Pancreas (tissue), 10 donors: ENCODE results near the gene CSRNP3. TPM values are rescaled to one million over a fixed set of nuclear protein-coding genes. Genes with fewer than 3 reads are reported as not detected.
A peak's percentile ranks its signal among the peaks of the same experiment; 100 is the strongest.

Experiments used
- ATAC-seq, 4 donors: fragments of 200-7000 bp; cut with Tn5 transposase; one replicate each; pipeline versions ENCODE4 v1.8.0 to v1.9.1; 2020; ENCODE audit warnings: mild to moderate bottlenecking in 4 of 4, moderate library complexity in 4 of 4
- DNase-seq, 6 donors: peaks; one replicate each; pipeline ENCODE4 v3.0.0-alpha.2; 2020
- FAIRE-seq: peaks from 2 replicates; lab custom pipeline; 2012; peaks lifted over from hg19 to GRCh38; lab: Jason Lieb, UNC
- H3K27ac ChIP-seq, 4 donors: fragments of 200-600 bp; sonication (generic); 1 replicate in 3 of 4; 2 replicates in 1 of 4; pipeline versions ENCODE4 v1.5.0 to v1.8.0; 2020
- H3K27me3 ChIP-seq, 4 donors: fragments of 200-600 bp; one replicate each; pipeline ENCODE4 v1.8.0; 2021
- H3K36me3 ChIP-seq, 3 donors: fragments of 200-600 bp; sonication (generic) in 1 of 3; one replicate each; pipeline versions ENCODE4 v1.5.0 to v1.8.0; 2020 to 2021
- H3K4me1 ChIP-seq, 3 donors: fragments of 200-600 bp; one replicate each; pipeline ENCODE4 v1.8.0; 2021
- H3K4me3 ChIP-seq, 4 donors: fragments of 200-600 bp; sonication (generic) in 2 of 4; one replicate each; pipeline versions ENCODE4 v1.5.0 to v1.8.0; 2020 to 2021
- H3K9me3 ChIP-seq, 4 donors: fragments of 200-600 bp; one replicate each; pipeline ENCODE4 v1.8.0; 2021
- CTCF ChIP-seq, 4 donors: fragments of 200-600 bp; sonication (generic) in 3 of 4; IDR thresholded peaks; one replicate each; pipeline versions ENCODE4 v1.5.0 to v1.8.0; 2021; ENCODE audit warnings: antibody characterized with exemption in 4 of 4
- WGBS, 2 donors: extraction: QIAGEN DNeasy Blood & Tissue Kit; methylation state at CpG; one replicate each; pipeline ENCODE4 v1.1.7; 2013; 5-methylcytosine and 5-hydroxymethylcytosine counted together
- intact Hi-C, 3 donors: fragments of 100-400 bp; cut with DNase I; formaldehyde crosslinking; loops; one replicate each; pipeline versions ENCODE4 v1.11.1 to v1.14.2; 2022
- polyA plus RNA-seq, 2 donors: library from polyadenylated mRNA; stranded (reverse); fragments of 200-250 nt; gene quantifications; one replicate each; pipeline ENCODE4 v1.2.3, GENCODE V29; 2013
- total RNA-seq, 6 donors: library from RNA; stranded (reverse); fragmentation: NEBNext Ultra II Directional in 4 of 6; extraction: Animal tissue kit (Norgen Biotek cat#: 25700) in 4 of 6; gene quantifications; one replicate each; pipeline versions ENCODE4 v1.2.1 to v1.2.4, GENCODE V29; 2021 to 2023
- donor health status: healthy with polysubstance abuse.
- donor health status: DM: no; HTN: no; CAD: no; lungs with moderate emphysema.
- donor health status: DM: no; HTN: no; CAD: no.
- donor health status: control.
- donor health status: control.
- donor health status: Bipolar disorder and iron deficiency.
- donor health status: DM: yes; HTN: yes; CAD: no.
- donor health status: DM: no; HTN: no; CAD: no.
- donor health status: DM: no; HTN: no; CAD: no.
- donor health status: DM: yes; HTN: yes; CAD: no.

CSRNP3 gene
- total and polyA plus RNA-seq, 8 donors, result 0.91 to 4.8 (median 3.1) TPM

DNA sequence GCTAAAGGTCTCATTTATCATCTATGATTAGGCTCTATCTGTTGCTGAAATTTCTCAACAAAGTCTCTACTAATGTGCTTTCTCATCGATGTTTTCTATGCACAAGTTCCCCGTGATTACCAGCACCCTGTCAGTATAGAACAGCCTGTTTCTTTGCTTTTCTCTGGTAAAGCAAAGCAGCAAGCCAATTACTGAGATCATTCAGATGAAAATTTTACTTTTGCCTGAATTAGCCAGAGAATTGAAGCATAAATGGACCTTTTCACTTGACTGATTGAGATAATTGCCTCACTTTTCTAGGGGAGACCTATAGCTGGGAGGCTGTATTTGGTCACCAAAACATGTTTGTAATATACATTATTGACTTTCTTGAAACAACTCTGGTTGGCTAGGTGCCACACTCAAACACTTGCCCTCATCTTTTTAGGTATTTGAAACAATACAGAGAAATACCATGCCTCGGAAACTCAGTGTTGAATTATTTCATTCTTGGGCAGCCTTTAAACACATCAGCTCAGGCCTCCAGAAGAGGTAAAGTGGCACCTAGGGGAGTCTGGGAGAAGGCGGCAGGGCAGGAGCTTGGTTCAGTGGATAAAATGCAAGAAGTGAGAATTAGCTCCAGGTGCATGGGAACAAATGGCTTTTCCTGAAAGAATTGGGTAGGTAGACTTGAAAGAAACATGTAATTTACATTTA, 228.4 kb downstream of the CSRNP3 start:
- Histone ChIP-seq H3K27ac (no peak overlapping the region), H3K36me3 (no peaks in the 10 kb centered on the region), H3K4me3 (no peak overlapping the region), H3K9me3 (no peaks in the 10 kb centered on the region), H3K4me1 (no peaks in the 10 kb centered on the region), H3K27me3 (no peaks in the 10 kb centered on the region)
- DNase-seq (no peak), FAIRE-seq (no peak), ATAC-seq (peak in 2 of 4 donors; percentile 50 to 72)
- intact Hi-C loops, result no loop called here
- no peak for TF ChIP-seq CTCF (IDR thresholded peaks at IDR 0.05)
- WGBS, 2 donors, result 78 to 83% methylated on average over 4 of the region's 4 CpGs

- ATAC-seq (peak; percentile 43 to 91 (median 89)), FAIRE-seq (no peak), DNase-seq (peak in 1 of 6 donors; percentile 36)
- no peak overlapping the region for H3K4me3 ChIP-seq
- no peaks in the 10 kb centered on the region for H3K9me3 ChIP-seq
- H3K27ac ChIP-seq, result no peak overlapping the region
- TF ChIP-seq CTCF (IDR thresholded peaks at IDR 0.05), result peak in 3 of 4 donors; percentile 23 to 30 (median 27)
- H3K4me1 ChIP-seq, result no peaks in the 10 kb centered on the region
- WGBS, 2 donors, result 0 to 3% methylated on average over 4 of the region's 4 CpGs
- H3K27me3 ChIP-seq, result no peaks in the 10 kb centered on the region
- intact Hi-C loops, result no loop called here
- H3K36me3 ChIP-seq, result no peaks in the 10 kb centered on the region
Measured at GRCh38 chr2:165698444-165698884, 229.0 kb downstream of the CSRNP3 start.

DNA sequence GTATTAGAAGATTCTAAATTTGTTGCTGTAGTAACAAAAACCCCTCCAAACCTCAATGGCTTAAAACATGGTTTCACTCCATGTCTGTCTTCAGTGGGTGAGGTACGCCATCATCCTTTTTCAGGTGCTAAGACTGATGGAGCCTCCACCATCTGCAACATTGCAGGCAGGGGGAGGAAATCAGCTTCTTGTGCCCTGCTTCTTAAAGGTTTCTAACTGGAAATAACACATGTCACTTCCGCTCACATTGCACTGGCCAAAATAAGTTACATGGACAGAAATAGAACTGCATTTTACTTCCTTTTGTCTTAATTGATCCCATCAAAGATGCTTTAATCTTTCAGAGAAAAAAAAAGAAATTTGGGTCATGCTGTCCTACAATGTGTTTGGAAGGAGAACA, 230.4 kb downstream of the CSRNP3 start:
- Histone ChIP-seq H3K27ac (no peak overlapping the region), H3K4me3 (no peak overlapping the region), H3K9me3 (no peaks in the 10 kb centered on the region), H3K4me1 (no peaks in the 10 kb centered on the region), H3K27me3 (no peaks in the 10 kb centered on the region), H3K36me3 (no peaks in the 10 kb centered on the region)
- no peak for FAIRE-seq
- intact Hi-C loops, result no loop called here
- DNase-seq, result no peak
- no peak for TF ChIP-seq CTCF (IDR thresholded peaks at IDR 0.05)
- ATAC-seq, result no peak
- whole genome bisulfite sequencing, 2 donors, result 88 to 92% methylated on average over 2 of the region's 2 CpGs

DNA sequence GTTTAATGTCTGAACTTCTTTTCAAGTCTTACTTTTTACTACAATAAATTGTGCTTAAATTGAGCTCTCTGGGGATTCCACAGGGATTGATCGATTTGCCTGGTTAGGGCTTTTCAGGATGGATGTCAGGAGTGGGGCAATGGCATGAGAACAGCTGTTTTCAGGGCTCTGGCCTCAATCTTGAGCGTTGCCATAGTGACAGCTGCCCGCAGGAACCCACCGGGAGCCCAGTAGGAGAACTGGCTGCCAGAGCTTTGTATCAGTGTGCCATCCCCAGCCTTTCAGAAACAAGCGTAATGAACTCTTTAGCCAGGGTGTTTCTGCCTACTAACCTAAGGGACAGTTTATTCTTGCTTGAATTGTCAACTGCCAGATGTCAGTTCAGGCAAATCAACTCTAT, 231.0 kb downstream of the CSRNP3 start:
- TF ChIP-seq CTCF (IDR thresholded peaks at IDR 0.05), result no peak
- H3K36me3 ChIP-seq, result no peaks in the 10 kb centered on the region
- H3K4me1 ChIP-seq, result no peaks in the 10 kb centered on the region
- no peaks in the 10 kb centered on the region for H3K9me3 ChIP-seq
- DNase-seq (no peak), FAIRE-seq (no peak), ATAC-seq (no peak)
- H3K4me3 ChIP-seq, result no peak overlapping the region
- no peaks in the 10 kb centered on the region for H3K27me3 ChIP-seq
- 68% methylated on average over 5 of the region's 5 CpGs for WGBS, 2 donors
- no peak overlapping the region for H3K27ac ChIP-seq
- intact Hi-C loops, result no loop called here

DNA sequence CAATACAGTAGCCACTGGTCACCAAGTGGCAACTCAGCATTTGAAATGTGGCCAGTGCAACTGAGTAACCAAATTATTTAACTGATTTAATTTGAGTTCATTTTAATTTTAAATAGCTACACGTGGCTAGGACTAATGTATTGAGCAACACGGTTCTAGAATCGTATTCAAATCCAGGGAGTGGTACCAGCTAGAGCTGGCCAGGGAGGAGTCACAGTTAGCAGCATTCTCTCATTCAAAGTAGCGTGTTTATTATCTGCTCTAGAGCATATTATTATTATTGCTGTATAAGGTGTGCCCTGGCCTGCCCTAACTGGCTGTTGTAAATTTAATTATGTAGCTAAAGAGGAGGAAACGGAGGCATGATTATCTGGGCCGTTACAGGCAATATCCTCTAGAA, 231.6 kb downstream of the CSRNP3 start:
- FAIRE-seq (no peak), ATAC-seq (no peak), DNase-seq (no peak)
- Histone ChIP-seq H3K27ac (no peak overlapping the region), H3K36me3 (no peaks in the 10 kb centered on the region), H3K4me1 (no peaks in the 10 kb centered on the region), H3K27me3 (no peaks in the 10 kb centered on the region), H3K9me3 (no peaks in the 10 kb centered on the region), H3K4me3 (no peak overlapping the region)
- 72 to 77% methylated on average over 6 of the region's 6 CpGs for WGBS, 2 donors
- no peak for TF ChIP-seq CTCF (IDR thresholded peaks at IDR 0.05)
- intact Hi-C loops, result no loop called here
